Adrenal gland (tissue), 5 donors: ENCODE results near the gene AKT3.

Experiments
- POLR2A ChIP-seq, 2 donors: fragments of 450-650 bp; IDR thresholded peaks; one replicate each; pipeline ENCODE4 v1.6.1; 2017; ENCODE audit warnings: antibody characterized with exemption in 2 of 2, mild to moderate bottlenecking in 2 of 2, moderate library complexity in 1 of 2
- TF ChIP-seq, protein P1 (sequence below), 6 experiments: fragments of 450-650 bp in 4 of 6; fragments of 200-600 bp in 2 of 6; sonication (generic) in 1 of 6; IDR thresholded peaks; 1 replicate in 5 of 6; 2 replicates in 1 of 6; pipeline versions ENCODE4 v1.5.1 to v1.8.0; 2016 to 2021; ENCODE audit warnings: antibody characterized with exemption in 6 of 6, mild to moderate bottlenecking in 2 of 6, moderate library complexity in 1 of 6
- donor health status: DM: no; HTN: no; CAD: no.

DNA sequence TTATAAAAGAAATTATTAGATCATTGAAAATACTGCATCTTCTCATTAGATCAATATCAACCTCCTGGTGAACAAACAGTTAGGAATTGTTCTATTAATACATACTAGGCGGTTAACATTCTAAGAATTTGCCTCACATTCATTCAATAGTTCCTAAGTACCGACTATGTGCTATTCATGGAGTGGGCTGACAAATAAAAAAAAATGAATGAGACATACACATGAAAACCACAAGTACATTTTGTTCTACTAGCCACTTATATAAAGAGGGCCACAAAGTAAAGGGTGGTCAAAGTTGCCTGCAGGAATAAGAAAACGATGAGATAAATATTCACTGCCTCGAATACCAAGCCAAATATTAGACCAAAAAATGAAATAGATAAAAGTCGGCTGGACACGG is 299.8 kb downstream of the AKT3 start:
- TF ChIP-seq, protein P1, sequence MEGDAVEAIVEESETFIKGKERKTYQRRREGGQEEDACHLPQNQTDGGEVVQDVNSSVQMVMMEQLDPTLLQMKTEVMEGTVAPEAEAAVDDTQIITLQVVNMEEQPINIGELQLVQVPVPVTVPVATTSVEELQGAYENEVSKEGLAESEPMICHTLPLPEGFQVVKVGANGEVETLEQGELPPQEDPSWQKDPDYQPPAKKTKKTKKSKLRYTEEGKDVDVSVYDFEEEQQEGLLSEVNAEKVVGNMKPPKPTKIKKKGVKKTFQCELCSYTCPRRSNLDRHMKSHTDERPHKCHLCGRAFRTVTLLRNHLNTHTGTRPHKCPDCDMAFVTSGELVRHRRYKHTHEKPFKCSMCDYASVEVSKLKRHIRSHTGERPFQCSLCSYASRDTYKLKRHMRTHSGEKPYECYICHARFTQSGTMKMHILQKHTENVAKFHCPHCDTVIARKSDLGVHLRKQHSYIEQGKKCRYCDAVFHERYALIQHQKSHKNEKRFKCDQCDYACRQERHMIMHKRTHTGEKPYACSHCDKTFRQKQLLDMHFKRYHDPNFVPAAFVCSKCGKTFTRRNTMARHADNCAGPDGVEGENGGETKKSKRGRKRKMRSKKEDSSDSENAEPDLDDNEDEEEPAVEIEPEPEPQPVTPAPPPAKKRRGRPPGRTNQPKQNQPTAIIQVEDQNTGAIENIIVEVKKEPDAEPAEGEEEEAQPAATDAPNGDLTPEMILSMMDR (IDR thresholded peaks at IDR 0.05): no peak
- no peak for TF ChIP-seq POLR2A (IDR thresholded peaks at IDR 0.05)
